Stimulated activated CD4-positive, alpha-beta T cell treated with anti-CD3 and anti-CD28 coated beads, Interleukin-4, amount 100 ng/mL, for 1 hour (primary cell): ENCODE data around the gene TREX2.

Experiments used
- DNase-seq: peaks from one replicate; pipeline ENCODE4 v3.0.0-alpha.2; 2020

The TREX2 gene

GRCh38 chrX:153433781-153434285 is 12.0 kb downstream of the TREX2 start:
- no peak for DNase-seq

- DNase-seq: no peak
Observed at GRCh38 chrX:153433161-153433680, 12.6 kb downstream of the TREX2 start.

- DNase-seq: no peak
Observed at GRCh38 chrX:153430796-153431195, 15.1 kb downstream of the TREX2 start.

DNA sequence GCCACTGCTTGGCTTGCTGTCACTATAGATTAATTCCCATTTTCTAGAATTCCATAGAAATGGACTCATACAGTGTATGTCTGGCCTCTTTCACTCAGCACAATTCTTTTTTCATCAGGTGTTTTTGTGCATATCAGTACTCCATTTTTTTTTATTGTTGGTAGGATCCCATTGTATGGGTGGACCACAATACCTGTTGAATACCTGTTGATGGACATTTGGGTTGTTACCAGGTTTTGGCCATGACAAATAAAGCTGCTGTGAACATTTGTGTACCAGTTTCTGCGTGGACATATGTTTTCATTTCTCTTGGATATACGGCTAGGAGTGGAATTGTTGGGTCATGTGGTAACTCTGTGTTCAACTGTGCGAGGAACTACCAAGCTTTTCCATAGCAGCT is 19.7 kb downstream of the TREX2 start:
- DNase-seq: no peak

GRCh38 chrX:153423652-153424051 is 22.2 kb downstream of the TREX2 start:
- DNase-seq: no peak

DNA sequence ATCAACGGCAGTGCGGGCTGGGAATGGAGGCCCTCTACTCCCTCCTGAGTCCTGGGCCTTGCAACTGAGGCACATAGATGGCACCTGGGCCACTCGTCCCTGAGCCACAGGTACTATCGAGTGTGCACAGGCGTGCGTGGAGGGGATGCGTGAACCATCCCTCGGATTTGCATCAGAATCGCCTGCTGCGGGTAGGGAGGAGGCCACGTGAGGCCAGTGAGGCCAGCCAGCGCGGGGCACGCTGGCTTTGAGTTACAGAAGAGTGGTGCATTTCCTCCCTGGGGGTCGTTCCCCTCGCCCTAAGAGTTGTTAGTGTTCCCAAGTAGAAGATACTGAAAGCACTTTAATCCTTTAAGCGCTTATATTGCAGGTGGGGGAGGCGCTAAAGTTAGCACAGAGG is 24.0 kb downstream of the TREX2 start:
- no peak for DNase-seq

GRCh38 chrX:153420851-153421599 is 24.8 kb downstream of the TREX2 start:
- DNase-seq: no peak

GRCh38 chrX:153417637-153418036 is 28.2 kb downstream of the TREX2 start:
- no peak for DNase-seq

- no peak for DNase-seq
Observed at GRCh38 chrX:153416781-153417450, 28.9 kb downstream of the TREX2 start.

DNA sequence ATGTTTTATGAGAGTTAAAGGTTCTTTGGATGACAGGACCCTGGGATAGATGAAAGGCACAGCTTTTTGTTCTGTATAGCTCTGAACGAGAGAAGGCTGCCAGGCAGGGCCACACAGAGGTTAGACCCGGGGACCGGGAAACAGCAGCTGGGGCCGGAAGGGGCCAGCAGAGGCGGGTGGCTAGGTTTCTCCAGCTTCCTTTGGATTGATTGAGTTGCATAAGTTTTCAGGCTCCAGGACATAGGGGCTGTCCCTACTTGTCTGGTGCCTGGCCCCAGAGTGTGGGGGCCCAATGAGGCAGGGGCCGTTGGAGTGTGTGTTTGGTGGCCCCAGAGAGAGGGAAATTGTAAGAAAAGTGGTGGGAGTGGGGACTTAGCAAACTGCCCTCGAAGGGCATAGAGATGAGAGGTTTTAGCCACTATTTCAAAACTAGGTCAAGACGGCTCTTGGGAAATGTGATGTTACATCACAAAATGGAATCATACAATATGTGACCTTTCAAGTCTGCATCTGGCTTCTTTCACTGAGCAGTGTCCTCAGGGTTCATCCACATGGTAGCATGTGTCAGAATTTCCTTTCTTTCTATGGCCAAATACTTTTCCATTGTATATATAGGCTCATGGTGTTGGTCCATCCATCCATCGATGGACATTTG is 30.9 kb downstream of the TREX2 start:
- no peak for DNase-seq

- DNase-seq: no peak
Observed at GRCh38 chrX:153413731-153414130, 32.1 kb downstream of the TREX2 start.

- DNase-seq: no peak
Observed at GRCh38 chrX:153412746-153413720, 32.8 kb downstream of the TREX2 start.

GRCh38 chrX:153411988-153412574 is 33.8 kb downstream of the TREX2 start:
- no peak for DNase-seq

DNA sequence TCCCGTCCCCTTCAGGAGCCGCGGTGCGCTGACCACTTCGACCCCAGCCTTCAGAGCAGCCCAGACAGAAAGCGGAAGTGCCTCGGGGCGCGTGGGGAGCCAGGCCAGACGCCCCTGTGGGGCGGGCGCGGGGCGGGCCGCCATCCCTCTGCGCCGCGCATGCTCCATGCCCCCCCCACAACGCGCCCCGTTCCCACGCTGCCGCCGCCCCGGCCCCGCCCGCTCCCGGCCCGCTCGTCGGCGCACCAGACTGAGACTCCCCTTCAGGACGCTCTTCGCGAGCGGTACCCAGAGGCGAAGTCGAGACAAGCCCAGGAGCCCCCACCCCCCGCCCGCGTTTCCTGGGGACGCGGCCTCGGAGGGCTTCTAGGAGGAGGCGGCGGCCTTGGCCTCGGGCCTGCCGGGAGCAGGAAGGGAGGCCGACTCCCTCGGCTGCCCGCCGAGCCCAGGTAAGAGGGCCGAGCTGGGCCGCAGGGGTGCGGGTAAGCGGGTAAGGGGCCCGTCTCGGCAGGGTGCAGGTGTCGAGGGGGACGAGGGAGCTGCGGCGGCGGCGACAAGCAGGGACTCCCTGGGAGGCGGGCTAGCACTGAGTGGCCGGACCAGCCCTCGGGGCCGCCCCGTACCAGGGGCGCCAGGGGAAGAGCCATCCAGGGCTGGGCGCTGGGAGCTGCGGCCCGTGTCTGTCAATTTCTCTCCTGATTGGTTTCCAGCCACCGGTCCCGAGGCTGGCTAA is 34.4 kb downstream of the TREX2 start, which contains the start of gene ZFP92:
Gene ZFP92, plus strand, starts transcription at position 218 of the 733 bp plus-strand sequence. CDS start 6,851 bp downstream, outside the sequence.
- peak; percentile 42 for DNase-seq

GRCh38 chrX:153410888-153411254 is 35.0 kb downstream of the TREX2 start:
- no peak for DNase-seq

GRCh38 chrX:153410373-153410772 is 35.5 kb downstream of the TREX2 start:
- no peak for DNase-seq

GRCh38 chrX:153409414-153410101 is 36.3 kb downstream of the TREX2 start:
- no peak for DNase-seq

DNA sequence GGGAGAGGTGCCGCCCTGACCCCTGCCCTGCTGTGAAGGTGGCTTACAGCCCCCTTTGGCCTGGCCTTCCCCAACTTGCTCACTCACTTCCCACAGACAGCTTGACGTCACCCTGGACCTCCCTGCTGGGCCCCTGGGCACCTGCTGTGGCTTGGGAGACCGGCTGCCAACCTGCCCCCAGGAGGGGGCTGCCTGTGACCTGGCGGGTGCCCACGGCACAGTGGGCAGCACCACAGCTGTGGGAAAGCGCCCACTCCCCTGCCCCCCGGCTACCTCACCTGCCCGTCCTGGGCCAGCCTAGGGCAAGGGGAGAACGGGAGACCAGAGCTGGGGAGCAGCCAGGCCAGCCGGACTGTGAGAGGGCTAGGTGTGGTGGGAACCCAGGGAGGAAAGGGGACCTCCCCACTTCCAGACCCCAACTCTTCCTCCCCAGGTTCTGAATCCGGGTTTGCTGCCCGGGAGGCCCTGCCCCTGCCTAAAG is 36.9 kb downstream of the TREX2 start:
- DNase-seq: no peak

DNA sequence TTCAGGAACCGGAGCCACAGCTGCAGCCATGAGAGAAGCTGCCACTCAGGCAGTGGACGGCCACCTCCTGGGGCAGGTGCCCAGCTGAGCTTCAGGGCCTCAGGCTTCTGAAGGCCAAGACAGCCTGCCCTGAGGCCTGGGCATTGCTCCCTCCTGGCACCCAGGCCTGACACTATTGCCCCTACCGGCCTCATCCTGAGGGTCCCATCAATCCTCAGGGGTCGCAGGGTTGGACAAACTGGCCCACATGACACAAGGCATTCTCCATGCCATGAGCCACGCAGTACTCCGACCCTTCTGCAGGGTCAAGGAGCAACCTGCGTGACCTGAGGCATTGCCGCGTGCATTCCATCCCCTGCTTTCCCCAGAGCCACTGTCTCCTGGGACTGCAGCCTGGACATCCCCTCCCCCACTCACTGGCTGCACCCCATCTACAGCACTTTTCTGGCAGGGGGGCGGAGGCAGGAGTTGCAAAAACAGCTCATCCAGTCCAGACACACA is 37.6 kb downstream of the TREX2 start:
- DNase-seq: no peak

- no peak for DNase-seq
Observed at GRCh38 chrX:153407736-153408135, 38.1 kb downstream of the TREX2 start.
